GM19240 (cell line): ENCODE measurements around the gene SAYSD1.

Experiments used
- DNase-seq: peaks from one replicate; pipeline ENCODE4 v3.0.0; 2011; ENCODE audit warnings: low spot score; ENCODE audit not compliant: insufficient read length

The SAYSD1 gene

DNA sequence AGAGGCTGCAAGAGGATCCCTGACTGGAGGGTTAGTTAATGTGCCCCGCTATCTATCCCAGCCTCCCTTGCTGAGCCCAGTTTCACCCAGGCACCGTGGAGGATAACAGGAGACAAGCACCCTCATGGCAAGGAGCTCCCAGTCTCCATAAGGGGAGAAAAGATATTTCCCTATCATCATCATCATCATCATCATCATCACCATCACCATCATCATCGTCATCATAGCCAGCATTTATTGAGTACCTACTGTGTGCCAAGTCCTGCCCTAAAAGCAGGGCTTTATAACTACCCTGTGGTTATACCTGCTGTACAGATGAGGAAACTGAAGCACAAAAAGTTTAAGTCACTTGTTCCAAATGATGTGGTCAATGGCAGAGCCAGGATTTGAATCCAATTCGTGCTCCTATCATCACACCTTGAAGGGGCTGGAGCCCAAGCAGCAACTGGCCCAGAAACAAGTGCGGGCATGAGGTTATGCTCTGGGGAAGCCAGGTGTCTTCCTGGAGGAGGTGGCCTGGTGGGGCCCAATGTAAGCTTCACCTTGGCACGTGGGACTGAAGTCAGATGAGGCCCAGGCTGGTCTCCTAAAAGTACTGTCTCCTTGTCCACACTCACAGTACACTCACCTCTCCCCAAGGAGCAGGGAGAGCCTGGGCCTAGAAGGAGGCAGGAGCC is 56.4 kb downstream of the SAYSD1 start:
- DNase-seq: no peak

DNA sequence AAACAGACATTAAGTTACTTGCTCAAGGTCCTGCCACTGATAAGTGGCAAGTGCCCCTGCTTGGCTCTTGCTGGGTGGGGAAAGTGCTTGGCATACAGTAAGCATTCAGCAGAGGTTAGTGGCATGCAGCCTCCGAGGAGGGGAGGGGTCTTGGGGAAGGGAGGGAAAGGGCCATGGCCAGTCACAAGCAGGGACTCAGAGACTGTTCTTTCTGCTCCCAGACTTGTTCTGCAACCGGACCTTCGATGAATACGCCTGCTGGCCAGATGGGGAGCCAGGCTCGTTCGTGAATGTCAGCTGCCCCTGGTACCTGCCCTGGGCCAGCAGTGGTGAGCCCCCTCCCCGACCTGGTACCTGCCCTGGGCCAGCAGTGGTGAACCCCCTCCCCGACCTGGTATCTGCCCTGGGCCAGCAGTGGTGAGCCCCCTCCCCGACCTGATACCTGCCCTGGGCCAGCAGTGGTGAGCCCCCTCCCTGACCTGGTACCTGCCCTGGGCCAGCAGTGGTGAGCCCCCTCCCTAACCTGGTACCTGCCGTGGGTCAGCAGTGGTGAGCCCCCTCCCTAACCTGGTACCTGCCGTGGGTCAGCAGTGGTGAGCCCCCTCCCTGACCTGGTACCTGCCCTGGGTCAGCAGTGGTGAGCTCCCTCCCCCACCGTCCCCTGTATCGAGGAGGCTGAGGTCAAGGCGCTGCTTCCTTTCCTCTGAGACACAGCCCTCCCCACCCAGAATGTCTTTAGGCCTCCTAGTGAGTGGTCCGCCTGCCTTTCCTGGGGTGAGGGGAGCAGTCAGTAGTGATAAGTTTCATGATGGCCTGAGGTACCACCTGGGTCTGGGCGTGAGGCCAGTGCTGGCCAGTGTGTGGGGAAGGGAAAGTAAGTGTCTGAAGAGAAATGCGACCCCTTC is 57.5 kb downstream of the SAYSD1 start:
- DNase-seq: no peak

DNA sequence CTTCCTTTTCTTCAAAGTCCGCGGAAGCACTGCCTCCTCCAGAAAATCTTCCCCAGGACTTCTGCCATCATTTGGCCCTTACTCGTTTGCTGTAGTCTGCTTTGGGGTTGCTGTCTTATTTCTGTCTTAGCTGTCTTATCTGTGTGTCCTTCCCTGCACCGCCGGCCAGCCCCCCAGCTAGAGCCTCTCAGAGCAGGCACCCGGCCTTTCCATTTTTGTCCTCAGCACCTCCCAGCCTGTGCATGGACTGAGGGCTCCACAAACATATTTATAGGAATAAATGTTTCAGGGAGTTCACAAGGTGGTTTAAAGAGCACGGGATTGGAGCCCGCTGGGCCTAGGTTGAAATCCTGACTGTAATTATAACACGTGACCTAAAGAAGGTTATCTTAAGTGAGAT is 58.3 kb downstream of the SAYSD1 start:
- no peak for DNase-seq

DNA sequence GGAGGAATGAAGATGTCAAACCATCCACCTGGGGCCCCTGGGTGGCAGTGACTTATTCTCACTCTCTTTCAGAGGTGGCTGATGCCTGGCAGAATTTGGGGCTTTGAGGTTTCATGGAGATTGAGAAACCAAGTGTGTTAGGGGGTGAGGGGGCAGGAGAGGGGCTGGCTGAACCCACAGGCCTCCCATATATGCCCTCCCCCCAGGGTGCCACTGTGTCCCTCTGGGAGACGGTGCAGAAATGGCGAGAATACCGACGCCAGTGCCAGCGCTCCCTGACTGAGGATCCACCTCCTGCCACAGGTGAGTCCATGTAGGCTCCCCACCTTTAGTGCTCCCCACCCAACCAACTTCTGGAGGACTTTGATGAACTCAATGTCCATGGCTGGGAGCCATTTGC is 58.8 kb downstream of the SAYSD1 start:
- no peak for DNase-seq

DNA sequence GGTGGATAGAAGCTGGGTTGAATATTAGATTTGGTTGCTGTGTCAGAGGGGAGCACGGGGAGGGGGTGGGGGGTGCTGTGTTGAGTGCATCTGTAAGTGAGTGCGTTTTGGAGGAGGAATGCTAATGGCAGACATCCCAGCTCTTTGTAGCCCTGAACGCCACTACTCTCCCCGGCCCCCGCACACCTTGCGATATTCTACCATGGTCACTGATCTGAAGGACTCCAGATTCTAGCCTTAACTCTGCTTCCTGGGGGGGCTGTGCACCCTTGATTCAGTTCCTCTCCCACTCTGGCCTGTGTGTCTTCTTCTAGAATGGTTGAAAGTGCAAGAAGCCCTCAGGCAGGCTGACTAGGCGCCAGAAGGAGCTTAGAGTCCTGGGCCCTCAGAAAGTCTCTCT is 59.3 kb downstream of the SAYSD1 start:
- no peak for DNase-seq

DNA sequence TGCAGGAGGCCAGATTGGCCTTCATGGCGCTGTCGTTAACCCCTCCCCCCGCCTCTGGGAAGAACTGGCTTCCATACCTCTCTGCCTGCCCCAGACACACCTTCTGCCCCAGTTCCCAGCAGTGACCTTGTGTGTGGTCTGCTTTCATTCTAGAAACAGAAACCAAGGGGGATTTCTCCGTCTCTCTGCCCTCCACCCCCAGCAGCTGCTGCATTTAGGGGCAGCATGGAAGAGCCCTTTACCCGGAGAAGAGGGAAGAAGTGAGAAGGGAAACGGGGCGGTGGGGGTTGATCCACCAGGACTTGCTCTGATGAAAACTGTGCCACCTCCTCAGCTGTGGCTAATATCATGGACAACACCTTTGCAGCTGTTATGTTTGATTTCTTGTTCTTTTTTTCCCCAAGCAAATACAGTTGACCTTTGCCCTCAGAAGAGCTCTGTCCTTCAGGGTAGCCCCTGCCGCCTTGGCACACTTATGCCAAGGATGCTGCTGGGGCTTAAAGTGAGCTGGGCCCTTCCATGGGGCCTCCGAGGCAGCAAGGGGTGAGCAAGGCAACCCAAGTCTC is 60.3 kb downstream of the SAYSD1 start:
- no peak for DNase-seq
